ENCODE results near the gene RPP25L.

DNA sequence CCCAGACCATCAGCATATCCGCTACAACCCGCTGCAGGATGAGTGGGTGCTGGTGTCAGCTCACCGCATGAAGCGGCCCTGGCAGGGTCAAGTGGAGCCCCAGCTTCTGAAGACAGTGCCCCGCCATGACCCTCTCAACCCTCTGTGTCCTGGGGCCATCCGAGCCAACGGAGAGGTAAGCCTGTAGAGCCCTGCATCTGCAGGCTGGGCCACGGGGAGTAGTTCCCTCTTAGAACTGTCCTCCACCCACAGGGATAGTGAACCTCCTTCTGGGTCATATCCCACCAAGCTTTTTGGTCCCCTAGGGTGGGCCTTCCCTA is 35.1 kb upstream of the RPP25L start:
- TF ChIP-seq, protein P1, sequence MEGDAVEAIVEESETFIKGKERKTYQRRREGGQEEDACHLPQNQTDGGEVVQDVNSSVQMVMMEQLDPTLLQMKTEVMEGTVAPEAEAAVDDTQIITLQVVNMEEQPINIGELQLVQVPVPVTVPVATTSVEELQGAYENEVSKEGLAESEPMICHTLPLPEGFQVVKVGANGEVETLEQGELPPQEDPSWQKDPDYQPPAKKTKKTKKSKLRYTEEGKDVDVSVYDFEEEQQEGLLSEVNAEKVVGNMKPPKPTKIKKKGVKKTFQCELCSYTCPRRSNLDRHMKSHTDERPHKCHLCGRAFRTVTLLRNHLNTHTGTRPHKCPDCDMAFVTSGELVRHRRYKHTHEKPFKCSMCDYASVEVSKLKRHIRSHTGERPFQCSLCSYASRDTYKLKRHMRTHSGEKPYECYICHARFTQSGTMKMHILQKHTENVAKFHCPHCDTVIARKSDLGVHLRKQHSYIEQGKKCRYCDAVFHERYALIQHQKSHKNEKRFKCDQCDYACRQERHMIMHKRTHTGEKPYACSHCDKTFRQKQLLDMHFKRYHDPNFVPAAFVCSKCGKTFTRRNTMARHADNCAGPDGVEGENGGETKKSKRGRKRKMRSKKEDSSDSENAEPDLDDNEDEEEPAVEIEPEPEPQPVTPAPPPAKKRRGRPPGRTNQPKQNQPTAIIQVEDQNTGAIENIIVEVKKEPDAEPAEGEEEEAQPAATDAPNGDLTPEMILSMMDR (IDR thresholded peaks at IDR 0.05) = no peak
- TF ChIP-seq POLR2A (IDR thresholded peaks at IDR 0.05) = no peak
